CD4-positive, alpha-beta T cell treated with Interleukin-17A for 4 hours (primary cell): ENCODE data around the gene PIEZO2.

Experiments used
- DNase-seq: peaks from one replicate; pipeline ENCODE4 v3.0.0-alpha.2; 2020; ENCODE audit warnings: mixed read lengths

Gene PIEZO2

GRCh38 chr18:10718809-10719208 lies 430.6 kb downstream of the PIEZO2 start:
- DNase-seq = no peak

GRCh38 chr18:10715791-10716190 lies 433.6 kb downstream of the PIEZO2 start:
- no peak for DNase-seq

- DNase-seq = no peak
Measured at GRCh38 chr18:10713409-10713808, 436.0 kb downstream of the PIEZO2 start.

- no peak for DNase-seq
Measured at GRCh38 chr18:10707294-10707693, 442.1 kb downstream of the PIEZO2 start.

- no peak for DNase-seq
Measured at GRCh38 chr18:10705786-10706185, 443.6 kb downstream of the PIEZO2 start.

GRCh38 chr18:10705291-10705690 lies 444.1 kb downstream of the PIEZO2 start:
- DNase-seq = no peak

GRCh38 chr18:10702206-10702605 lies 447.2 kb downstream of the PIEZO2 start:
- DNase-seq = no peak

GRCh38 chr18:10690366-10690765 lies 459.0 kb downstream of the PIEZO2 start:
- no peak for DNase-seq

GRCh38 chr18:10690035-10690329 lies 459.4 kb downstream of the PIEZO2 start:
- no peak for DNase-seq

GRCh38 chr18:10689236-10690034 lies 459.9 kb downstream of the PIEZO2 start:
- DNase-seq = no peak

- DNase-seq = no peak
Measured at GRCh38 chr18:10688766-10689165, 460.6 kb downstream of the PIEZO2 start.

GRCh38 chr18:10687161-10687925 lies 462.0 kb downstream of the PIEZO2 start:
- DNase-seq = no peak

GRCh38 chr18:10686308-10686707 lies 463.1 kb downstream of the PIEZO2 start:
- no peak for DNase-seq

GRCh38 chr18:10685484-10685883 lies 463.9 kb downstream of the PIEZO2 start:
- DNase-seq = no peak

GRCh38 chr18:10682368-10682714 lies 467.0 kb downstream of the PIEZO2 start:
- no peak for DNase-seq

GRCh38 chr18:10681581-10682367 lies 467.6 kb downstream of the PIEZO2 start:
- no peak for DNase-seq

GRCh38 chr18:10680271-10680596 lies 469.1 kb downstream of the PIEZO2 start:
- no peak for DNase-seq

GRCh38 chr18:10679557-10680270 lies 469.7 kb downstream of the PIEZO2 start:
- DNase-seq = no peak

GRCh38 chr18:10671441-10671840 lies 477.9 kb downstream of the PIEZO2 start:
- no peak for DNase-seq

GRCh38 chr18:10670856-10671255 lies 478.5 kb downstream of the PIEZO2 start:
- DNase-seq = no peak

GRCh38 chr18:10669441-10670100 lies 479.8 kb downstream of the PIEZO2 start:
- no peak for DNase-seq

- no peak for DNase-seq
Measured at GRCh38 chr18:10663750-10664149, 485.6 kb downstream of the PIEZO2 start.

- DNase-seq = no peak
Measured at GRCh38 chr18:10661317-10661716, 488.1 kb downstream of the PIEZO2 start.
